ENCODE measurements around the gene GNB2.
A peak's percentile ranks its signal among the peaks of the same experiment; 100 is the strongest.
"Not testable (repeated sequence)": the region's sequence is repeated elsewhere in the genome, so short reads cannot be mapped to it uniquely, and the experiment has no call there.

Gene GNB2

DNA sequence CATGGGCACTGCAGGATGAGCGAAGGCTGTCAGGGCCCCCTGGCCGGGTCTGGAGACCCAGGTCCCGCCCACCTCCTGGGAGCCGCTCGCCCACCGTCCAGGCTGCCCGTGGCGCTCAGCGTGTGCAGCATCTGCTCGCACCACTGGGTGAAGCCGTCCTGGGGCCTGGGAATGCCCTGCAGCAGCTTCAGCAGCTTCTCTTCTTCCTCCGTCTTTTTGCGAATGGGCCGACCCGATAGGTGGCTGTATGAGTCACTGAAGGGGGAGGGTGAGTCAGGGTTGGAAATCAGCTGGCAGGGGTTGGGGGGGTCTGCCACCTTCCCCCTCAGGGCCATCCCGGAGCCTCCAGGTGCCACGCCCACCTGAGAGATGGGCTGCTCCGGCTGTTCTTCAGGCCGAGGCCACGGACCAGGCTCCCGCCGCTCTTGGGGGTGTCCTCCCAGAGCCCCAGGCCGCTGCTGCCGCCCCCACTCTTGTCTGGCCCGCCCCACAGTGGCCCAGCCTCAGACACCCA is 8.7 kb downstream of the GNB2 start:
- DNase-seq, result no peak

DNA sequence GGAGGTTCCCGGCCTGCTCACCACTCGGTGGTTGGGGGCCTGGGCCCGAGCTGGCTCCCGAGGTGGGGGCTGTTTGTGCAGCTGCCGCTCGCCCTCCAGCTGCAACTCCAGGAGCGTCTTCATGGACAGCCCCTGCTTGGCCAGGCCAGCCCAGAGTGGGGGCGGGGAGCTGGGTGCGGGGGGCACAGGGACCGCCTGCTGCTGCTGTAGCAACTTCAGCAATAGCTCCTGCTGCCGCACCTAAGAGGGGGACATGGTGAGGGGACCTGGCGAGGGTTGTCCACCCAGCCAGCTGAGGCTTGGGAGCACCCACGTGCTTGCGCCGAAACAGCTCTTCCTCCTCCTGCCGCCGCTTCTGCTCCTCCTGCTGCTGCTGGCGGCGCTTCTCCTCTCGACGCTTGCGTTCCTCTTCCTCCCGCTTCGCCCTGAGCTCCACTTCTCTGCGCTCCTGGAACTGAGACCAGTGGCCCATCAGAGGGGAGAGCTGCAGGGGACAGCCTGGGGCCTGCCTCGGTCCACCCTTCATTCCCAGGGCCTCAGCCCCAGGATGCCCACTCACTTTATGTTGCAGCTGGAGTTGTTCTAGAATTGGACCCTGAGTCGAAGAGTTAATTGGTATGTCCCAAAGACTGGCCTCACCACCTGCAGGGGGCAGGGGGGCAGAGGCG is 9.6 kb downstream of the GNB2 start:
- DNase-seq, result no peak

DNA sequence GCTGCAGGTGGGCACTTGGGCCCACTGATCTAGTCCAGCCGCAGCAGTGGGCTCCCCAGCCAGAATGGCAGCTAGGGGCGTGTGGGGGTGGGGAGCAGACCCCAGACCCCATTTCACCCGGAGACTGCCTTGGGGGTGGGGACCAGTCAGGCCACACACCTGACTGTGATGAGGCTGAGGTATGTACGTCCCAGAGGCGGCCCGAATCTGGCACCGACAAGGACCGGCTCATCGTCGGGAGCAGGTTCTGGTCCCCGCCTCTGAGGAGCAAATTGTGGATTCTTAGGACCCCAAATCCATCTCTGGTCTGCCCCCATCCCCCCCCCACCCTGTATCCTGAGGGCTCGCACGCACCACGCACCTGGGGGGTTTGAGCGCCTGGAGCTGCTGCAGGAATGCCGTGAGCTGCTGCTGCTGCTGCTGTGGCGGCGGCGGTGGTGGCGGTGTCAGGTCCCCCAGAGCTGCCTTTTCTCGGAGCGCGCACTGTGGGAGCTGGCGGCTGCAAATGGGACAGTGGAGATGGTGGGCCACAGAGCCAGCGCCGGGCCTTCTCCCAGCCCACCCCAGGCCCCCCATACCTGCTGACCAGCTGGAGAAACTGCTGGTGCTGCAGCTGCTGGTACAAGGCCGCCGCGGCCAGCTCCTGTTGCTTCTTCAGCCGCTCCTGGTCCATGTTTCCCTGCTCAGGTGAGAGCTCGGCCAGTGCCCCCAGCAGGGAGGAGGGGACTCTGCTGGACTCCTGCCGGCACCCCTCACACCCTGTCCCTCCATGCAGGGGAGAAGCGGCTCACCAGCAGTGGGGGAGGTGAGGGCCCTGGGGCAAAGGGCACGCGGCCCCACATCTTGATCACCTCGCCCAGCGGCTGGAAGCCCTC is 10.4 kb downstream of the GNB2 start:
- DNase-seq, result no peak

DNA sequence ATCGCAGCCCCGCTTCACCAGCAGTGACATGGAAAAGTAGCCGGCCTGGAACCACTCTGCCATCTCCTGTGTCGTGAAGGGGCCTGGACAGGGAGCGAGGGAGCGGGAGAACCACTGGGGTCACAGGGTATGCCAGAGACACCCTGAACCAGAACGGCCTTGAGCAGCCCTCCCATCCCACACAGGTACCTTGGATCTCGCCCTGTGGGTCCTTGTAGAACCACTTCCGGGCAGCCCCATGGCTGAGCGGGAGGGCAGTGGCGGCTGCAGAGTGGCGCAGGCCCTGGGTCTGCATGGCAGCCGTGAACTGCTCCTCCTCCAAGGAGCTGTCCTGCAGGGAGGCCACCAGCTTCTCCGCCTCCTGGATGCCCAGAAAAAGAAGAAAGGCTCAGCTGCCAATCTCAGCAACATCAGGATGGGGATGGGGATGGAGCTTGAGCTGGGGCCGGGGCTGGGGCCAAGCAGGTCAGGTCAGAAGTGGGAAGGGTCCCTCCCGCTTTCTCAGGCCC is 11.0 kb downstream of the GNB2 start:
- DNase-seq, result no peak

GRCh38 chr7:100685049-100685605 is 11.6 kb downstream of the GNB2 start:
- DNase-seq, result no peak

DNA sequence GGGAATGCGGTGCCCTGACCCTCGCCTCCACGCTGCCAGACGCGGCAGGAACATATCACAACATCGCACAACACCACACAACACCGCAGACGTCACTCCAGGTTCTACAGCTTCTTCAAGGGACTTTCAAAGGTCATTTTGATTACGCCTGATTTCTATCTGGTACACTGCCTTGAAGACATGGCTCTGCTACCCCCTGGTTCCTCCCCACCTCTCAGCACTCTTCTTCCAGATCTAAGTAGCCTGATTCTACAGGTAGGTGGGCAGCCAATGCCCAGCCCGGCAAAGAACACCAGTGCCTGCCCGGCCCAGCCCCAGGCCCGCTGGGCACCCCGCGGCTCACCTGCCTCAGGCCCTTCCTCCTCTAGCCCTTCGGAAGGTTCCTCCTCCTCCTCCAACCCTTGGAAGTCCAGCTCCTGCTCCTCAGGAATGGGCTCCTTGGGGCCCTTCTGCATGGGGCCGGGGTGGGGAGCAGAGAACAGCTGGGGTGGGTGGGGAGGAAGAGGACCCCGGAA is 12.1 kb downstream of the GNB2 start:
- DNase-seq, result no peak

- DNase-seq, result no peak
These were observed 12.8 kb downstream of the GNB2 start for GRCh38 chr7:100686201-100686821.

GRCh38 chr7:100686822-100687211 is 13.3 kb downstream of the GNB2 start:
- no peak for DNase-seq

DNA sequence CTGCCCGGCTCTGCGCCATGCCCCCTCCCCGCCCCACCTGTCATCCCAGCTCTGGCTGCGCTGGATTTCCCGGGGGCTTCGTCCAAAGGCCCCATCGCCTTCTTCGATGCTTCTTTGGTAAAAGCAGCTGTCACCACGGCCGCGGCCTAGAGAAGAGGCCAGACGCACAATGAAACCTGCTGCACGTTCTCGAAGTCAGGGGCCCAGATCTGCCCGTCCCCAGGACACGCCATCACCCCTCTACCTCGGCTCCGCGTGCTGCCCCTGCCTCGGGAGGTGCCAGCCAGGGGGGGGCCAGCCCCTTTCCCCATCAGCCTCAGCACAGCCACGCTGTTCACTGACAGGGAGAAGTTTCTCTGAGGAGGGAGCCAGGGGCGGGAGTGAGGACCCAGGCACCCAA is 13.7 kb downstream of the GNB2 start:
- no peak for DNase-seq

GRCh38 chr7:100687751-100688300 is 14.3 kb downstream of the GNB2 start:
- DNase-seq, result no peak

DNA sequence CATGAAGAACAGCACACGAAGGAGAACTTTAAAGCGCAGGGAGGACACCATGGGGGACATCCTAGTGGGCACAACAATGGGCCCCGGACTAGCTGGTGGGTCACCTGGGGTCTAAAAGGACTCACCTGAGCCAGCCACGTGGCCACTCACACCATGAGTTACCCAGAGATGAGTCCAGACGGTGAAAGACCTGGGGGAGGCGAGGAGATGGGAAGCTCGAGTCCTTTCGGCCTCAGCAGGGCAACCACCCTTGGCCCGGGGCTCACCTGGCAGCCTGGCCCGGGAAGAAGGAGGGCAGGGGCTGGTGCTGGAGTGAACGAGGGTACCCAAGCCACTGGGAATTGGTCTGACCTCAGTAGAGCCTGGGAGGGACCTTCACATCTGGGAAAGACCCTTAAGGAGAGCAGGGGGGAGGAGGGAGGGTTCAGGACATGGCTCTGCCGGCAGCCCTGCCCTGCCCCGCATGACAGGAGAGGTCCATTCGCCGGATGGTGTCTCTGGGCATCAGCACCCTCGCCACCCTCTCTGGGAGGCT is 14.9 kb downstream of the GNB2 start:
- no peak for DNase-seq

- DNase-seq, result no peak
These were observed 15.9 kb downstream of the GNB2 start for GRCh38 chr7:100689230-100690135.

- peak; percentile 63 for DNase-seq
These were observed 18.4 kb downstream of the GNB2 start for GRCh38 chr7:100691676-100692577.

DNA sequence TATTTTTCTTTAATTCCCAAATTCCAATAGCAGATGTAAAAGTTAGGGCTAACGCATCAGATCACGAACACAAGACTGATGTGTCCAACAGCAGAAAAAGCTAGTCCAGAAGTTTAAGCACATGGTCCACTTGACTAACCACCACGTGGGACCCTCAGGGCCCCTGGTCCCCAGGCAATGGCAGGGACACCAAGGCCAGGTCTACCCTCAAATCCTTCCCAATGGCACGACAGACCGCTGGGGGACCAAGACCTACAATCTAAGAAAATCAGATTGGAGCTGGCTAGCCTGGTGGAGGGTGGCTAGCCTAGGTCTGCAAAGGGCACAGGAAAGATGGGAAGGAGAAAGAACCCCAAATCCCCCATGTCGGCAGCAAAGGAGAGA is 19.0 kb downstream of the GNB2 start:
- no peak for DNase-seq

- no peak for DNase-seq
These were observed 20.0 kb downstream of the GNB2 start for GRCh38 chr7:100693312-100694097.

- DNase-seq, result peak; percentile 46
These were observed 20.7 kb downstream of the GNB2 start, which contains the start of gene GIGYF1 for GRCh38 chr7:100694098-100694745. TSS of gene GIGYF1 (minus strand) at chr7:100694250. CDS start at chr7:100688238, 6,012 bp downstream.

DNA sequence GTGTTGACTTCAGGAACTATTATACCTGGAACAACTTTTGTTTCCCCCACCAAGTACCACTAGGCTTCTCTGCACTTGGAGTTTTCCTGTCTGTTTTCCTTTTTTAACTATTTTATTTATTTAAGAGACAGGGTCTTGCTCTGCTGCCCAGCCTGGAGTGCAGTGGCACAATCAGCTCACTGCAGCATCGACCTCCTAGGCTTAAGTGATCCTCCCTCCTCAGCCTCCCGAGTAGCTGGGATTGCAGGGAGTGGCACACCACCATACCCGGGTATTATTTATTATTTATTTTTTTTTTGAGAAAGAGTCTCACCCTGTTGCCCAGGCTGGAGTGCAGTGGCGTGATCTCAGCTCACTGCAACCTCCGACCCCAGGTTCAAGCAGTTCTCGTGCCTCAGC is 22.6 kb downstream of the GNB2 start:
- DNase-seq, result no peak

GRCh38 chr7:100699018-100699417 is 25.5 kb downstream of the GNB2 start:
- DNase-seq, result no peak

DNA sequence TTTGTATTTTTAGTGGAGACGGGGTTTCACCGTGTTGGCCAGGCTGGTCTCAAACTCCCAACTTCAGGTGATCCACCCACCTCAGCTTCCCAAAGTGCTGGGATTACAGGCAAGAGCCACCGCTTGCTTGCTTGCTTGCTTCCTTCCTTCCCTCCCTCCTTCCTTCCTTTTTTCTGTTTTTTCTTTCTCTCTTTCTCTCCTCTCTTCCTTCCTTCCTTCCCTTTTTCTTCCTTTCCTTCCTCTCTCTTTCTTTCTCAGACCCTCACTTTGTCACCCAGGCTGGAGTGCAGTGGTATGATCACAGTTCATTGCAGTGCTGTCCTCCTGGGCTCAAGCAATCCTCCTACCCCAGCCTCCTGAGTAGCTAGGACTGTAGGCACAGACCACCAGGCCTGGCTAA is 27.5 kb downstream of the GNB2 start:
- not testable (repeated sequence) for DNase-seq

Data from NCI-H1105 treated with DMSO at 0.1 percent for 48 hours (cell line).